Progenitor cell of endocrine pancreas (in vitro differentiated cells): ENCODE measurements around the gene SPTBN1. TPM values are rescaled to one million over a fixed set of nuclear protein-coding genes. Genes with fewer than 3 reads are reported as not detected.

Source experiments
- DNase-seq: peaks from one replicate; pipeline ENCODE4 v3.0.0; 2021; ENCODE audit warnings: low spot score; ENCODE audit not compliant: unreplicated experiment
- H3K27ac Mint-ChIP-seq: 2 replicates; pipeline ENCODE4 v1.8.0; 2021; ENCODE audit warnings: mild to moderate bottlenecking, moderate library complexity, mixed read lengths
- H3K27me3 Mint-ChIP-seq: 2 replicates; pipeline ENCODE4 v1.8.0; 2021; ENCODE audit warnings: mixed read lengths
- H3K36me3 Mint-ChIP-seq: 2 replicates; pipeline ENCODE4 v1.8.0; 2022; ENCODE audit warnings: mixed read lengths; ENCODE audit not compliant: insufficient read depth
- H3K4me1 Mint-ChIP-seq: 2 replicates; pipeline ENCODE4 v1.8.0; 2021; ENCODE audit warnings: low read depth, mixed read lengths
- H3K4me3 Mint-ChIP-seq: 2 replicates; pipeline ENCODE4 v1.8.0; 2021; ENCODE audit warnings: low read depth, mild to moderate bottlenecking, moderate library complexity, mixed read lengths
- H3K9me3 Mint-ChIP-seq: 2 replicates; pipeline ENCODE4 v1.8.0; 2021; ENCODE audit warnings: low read depth, mixed read lengths
- total RNA-seq: library from RNA; stranded (reverse); gene quantifications from 2 replicates; pipeline ENCODE4 v1.2.1, GENCODE V29; 2021
- TF ChIP-seq, protein P1 (sequence below): fragments of 200-600 bp; sonication (generic); IDR thresholded peaks from one replicate; pipeline ENCODE4 v1.5.0; 2021; ENCODE audit warnings: antibody characterized with exemption, mild to moderate bottlenecking; ENCODE audit not compliant: unreplicated experiment

The SPTBN1 gene
- total RNA-seq, 1 donor from 2014 or later: 287 TPM

- no peaks in the 10 kb centered on the region for H3K27me3 Mint-ChIP-seq
- H3K36me3 Mint-ChIP-seq: peaks cover 49% of the 10 kb centered on the region
- peaks cover 7% of the 10 kb centered on the region for H3K4me1 Mint-ChIP-seq
- TF ChIP-seq, protein P1, sequence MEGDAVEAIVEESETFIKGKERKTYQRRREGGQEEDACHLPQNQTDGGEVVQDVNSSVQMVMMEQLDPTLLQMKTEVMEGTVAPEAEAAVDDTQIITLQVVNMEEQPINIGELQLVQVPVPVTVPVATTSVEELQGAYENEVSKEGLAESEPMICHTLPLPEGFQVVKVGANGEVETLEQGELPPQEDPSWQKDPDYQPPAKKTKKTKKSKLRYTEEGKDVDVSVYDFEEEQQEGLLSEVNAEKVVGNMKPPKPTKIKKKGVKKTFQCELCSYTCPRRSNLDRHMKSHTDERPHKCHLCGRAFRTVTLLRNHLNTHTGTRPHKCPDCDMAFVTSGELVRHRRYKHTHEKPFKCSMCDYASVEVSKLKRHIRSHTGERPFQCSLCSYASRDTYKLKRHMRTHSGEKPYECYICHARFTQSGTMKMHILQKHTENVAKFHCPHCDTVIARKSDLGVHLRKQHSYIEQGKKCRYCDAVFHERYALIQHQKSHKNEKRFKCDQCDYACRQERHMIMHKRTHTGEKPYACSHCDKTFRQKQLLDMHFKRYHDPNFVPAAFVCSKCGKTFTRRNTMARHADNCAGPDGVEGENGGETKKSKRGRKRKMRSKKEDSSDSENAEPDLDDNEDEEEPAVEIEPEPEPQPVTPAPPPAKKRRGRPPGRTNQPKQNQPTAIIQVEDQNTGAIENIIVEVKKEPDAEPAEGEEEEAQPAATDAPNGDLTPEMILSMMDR: no peak
- H3K27ac Mint-ChIP-seq: peak overlapping the region; percentile 56
- H3K9me3 Mint-ChIP-seq: no peaks in the 10 kb centered on the region
- no peak for DNase-seq
- no peak overlapping the region for H3K4me3 Mint-ChIP-seq
Measured at GRCh38 chr2:54646170-54646927, 190.2 kb downstream of the SPTBN1 start.

DNA sequence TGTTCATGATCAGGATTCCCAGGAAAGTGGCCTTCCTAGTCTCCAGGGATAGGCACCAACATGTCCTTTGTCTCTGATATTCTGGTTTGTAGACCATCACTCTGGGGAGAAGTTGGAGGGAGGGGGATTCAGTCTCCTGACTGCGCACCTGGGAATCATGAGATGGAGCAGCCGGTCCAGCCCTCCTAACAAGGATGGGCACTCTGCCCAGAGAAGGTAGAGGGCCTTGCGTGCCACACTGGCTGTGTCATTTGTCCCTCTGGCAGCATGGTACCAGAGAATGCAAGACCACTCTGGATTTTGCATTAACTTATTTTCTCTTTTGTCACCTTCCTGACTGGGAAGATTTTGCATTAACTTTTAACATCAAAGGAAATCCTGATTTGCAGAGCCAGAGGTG lies 192.1 kb downstream of the SPTBN1 start:
- Mint-ChIP-seq H3K4me3 (no peak overlapping the region), H3K27me3 (no peaks in the 10 kb centered on the region), H3K36me3 (peaks cover 47% of the 10 kb centered on the region), H3K27ac (no peak overlapping the region), H3K9me3 (no peaks in the 10 kb centered on the region), H3K4me1 (no peaks in the 10 kb centered on the region)
- DNase-seq: no peak
- TF ChIP-seq, protein P1: no peak

- Mint-ChIP-seq H3K36me3 (peaks cover 46% of the 10 kb centered on the region), H3K9me3 (no peaks in the 10 kb centered on the region), H3K27ac (peak overlapping the region; percentile 73), H3K4me3 (no peak overlapping the region), H3K27me3 (no peaks in the 10 kb centered on the region), H3K4me1 (no peaks in the 10 kb centered on the region)
- TF ChIP-seq, protein P1: no peak
- DNase-seq: no peak
Measured at GRCh38 chr2:54649191-54649590, 193.1 kb downstream of the SPTBN1 start.

DNA sequence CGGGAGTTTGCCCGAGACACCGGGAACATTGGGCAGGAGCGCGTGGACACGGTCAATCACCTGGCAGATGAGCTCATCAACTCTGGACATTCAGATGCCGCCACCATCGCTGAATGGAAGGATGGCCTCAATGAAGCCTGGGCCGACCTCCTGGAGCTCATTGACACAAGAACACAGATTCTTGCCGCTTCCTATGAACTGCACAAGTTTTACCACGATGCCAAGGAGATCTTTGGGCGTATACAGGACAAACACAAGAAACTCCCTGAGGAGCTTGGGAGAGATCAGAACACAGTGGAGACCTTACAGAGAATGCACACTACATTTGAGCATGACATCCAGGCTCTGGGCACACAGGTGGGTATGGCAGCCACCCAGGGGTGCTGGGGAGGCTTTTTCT lies 193.5 kb downstream of the SPTBN1 start:
- Mint-ChIP-seq H3K9me3 (no peaks in the 10 kb centered on the region), H3K4me3 (no peak overlapping the region), H3K27me3 (no peaks in the 10 kb centered on the region), H3K27ac (peak overlapping the region; percentile 73), H3K4me1 (no peaks in the 10 kb centered on the region), H3K36me3 (peaks cover 46% of the 10 kb centered on the region)
- TF ChIP-seq, protein P1: no peak
- DNase-seq: no peak

GRCh38 chr2:54650612-54651011 lies 194.5 kb downstream of the SPTBN1 start:
- TF ChIP-seq, protein P1: no peak
- H3K4me1 Mint-ChIP-seq: no peaks in the 10 kb centered on the region

More at GRCh38 chr2:54650612-54651011, 194.5 kb downstream of the SPTBN1 start:
- no peaks in the 10 kb centered on the region for H3K27me3 Mint-ChIP-seq
- H3K36me3 Mint-ChIP-seq: peaks cover 49% of the 10 kb centered on the region
- no peaks in the 10 kb centered on the region for H3K9me3 Mint-ChIP-seq
- no peak overlapping the region for H3K27ac Mint-ChIP-seq
- no peak for DNase-seq
- no peak overlapping the region for H3K4me3 Mint-ChIP-seq
